Spleen (tissue), 11 donors: ENCODE data around the gene SPO11. TPM values are rescaled to one million over a fixed set of nuclear protein-coding genes. Genes with fewer than 3 reads are reported as not detected.

Experiments used
- DNase-seq: peaks from one replicate; pipeline ENCODE4 v3.0.0-alpha.2; 2020
- H3K27ac ChIP-seq, 8 donors: fragments of 200-600 bp; sonication (generic) in 7 of 8; 1 replicate in 4 of 8; 2 replicates in 4 of 8; pipeline versions ENCODE4 v1.5.0 to v1.8.0; 2016 to 2021; ENCODE audit warnings: inconsistent platforms in 4 of 8, mild to moderate bottlenecking in 4 of 8, moderate library complexity in 1 of 8
- H3K27me3 ChIP-seq, 7 donors: fragments of 200-600 bp; sonication (generic) in 6 of 7; replicated peaks in 1 of 7; 1 replicate in 4 of 7; 2 replicates in 3 of 7; pipeline versions ENCODE4 v1.5.0 to v1.8.0; 2016 to 2021; ENCODE audit warnings: inconsistent platforms in 3 of 7, mild to moderate bottlenecking in 1 of 7
- H3K36me3 ChIP-seq, 6 donors: fragments of 200-600 bp; sonication (generic) in 5 of 6; 1 replicate in 4 of 6; 2 replicates in 2 of 6; pipeline versions ENCODE4 v1.5.0 to v1.8.0; 2016 to 2021; ENCODE audit warnings: inconsistent platforms in 2 of 6
- H3K4me1 ChIP-seq, 6 donors: fragments of 200-600 bp; sonication (generic) in 5 of 6; 1 replicate in 3 of 6; 2 replicates in 3 of 6; pipeline versions ENCODE4 v1.5.0 to v1.8.0; 2016 to 2021; ENCODE audit warnings: inconsistent platforms in 3 of 6
- H3K4me3 ChIP-seq, 8 donors: fragments of 200-600 bp; sonication (generic) in 7 of 8; 1 replicate in 4 of 8; 2 replicates in 4 of 8; pipeline versions ENCODE4 v1.5.0 to v1.8.0; 2016 to 2021; ENCODE audit warnings: inconsistent platforms in 4 of 8, mild to moderate bottlenecking in 4 of 8, moderate library complexity in 2 of 8
- H3K9me3 ChIP-seq, 8 donors: fragments of 200-600 bp; sonication (generic) in 7 of 8; 1 replicate in 4 of 8; 2 replicates in 4 of 8; pipeline versions ENCODE4 v1.5.0 to v1.8.0; 2016 to 2021; ENCODE audit warnings: inconsistent platforms in 4 of 8
- POLR2A ChIP-seq, 3 donors: fragments of 450-650 bp; IDR thresholded peaks; one replicate each; pipeline ENCODE4 v1.5.1; 2017; ENCODE audit warnings: antibody characterized with exemption in 3 of 3, mild to moderate bottlenecking in 1 of 3
- POLR2AphosphoS5 ChIP-seq, 3 donors: sonication (generic); formaldehyde crosslinking; IDR thresholded peaks; one replicate each; pipeline ENCODE4 v1.5.1; 2017; ENCODE audit warnings: antibody characterized with exemption in 3 of 3
- WGBS, 5 donors: extraction: QIAGEN DNeasy Blood & Tissue Kit in 3 of 5; methylation state at CpG; one replicate each; pipeline versions ENCODE4 v1.1.5 to v1.1.7; 2013 to 2018; 5-methylcytosine and 5-hydroxymethylcytosine counted together
- intact Hi-C: fragments of 100-400 bp; cut with DNase I; formaldehyde crosslinking; loops from one replicate; pipeline ENCODE4 v1.15.0; 2023; ENCODE audit warnings: low total_unique reads
- polyA plus RNA-seq, 3 donors: library from polyadenylated mRNA; stranded (reverse); fragments of 200-250 nt; gene quantifications; one replicate each; pipeline ENCODE4 v1.2.1, GENCODE V29; 2013
- total RNA-seq, 7 donors: library from RNA; depleted of rRNA in 3 of 7; stranded (reverse); fragments of >200 nt in 3 of 7; fragmentation: NEBNext Ultra II Directional in 4 of 7; extraction: Animal tissue kit (Norgen Biotek cat#: 25700) in 4 of 7; gene quantifications; one replicate each; pipeline versions ENCODE4 v1.1.0 to v1.2.1, GENCODE V29; 2016 to 2021
- TF ChIP-seq, protein P1 (sequence below), 11 experiments: fragments of 200-600 bp in 7 of 11; fragments of 450-650 bp in 4 of 11; sonication (generic) in 4 of 11; IDR thresholded peaks in 8 of 11; conservative IDR thresholded peaks in 3 of 11; 1 replicate in 7 of 11; 2 replicates in 4 of 11; pipeline versions ENCODE4 v1.4.0 to v1.8.0; 2016 to 2021; ENCODE audit warnings: antibody characterized with exemption in 11 of 11, inconsistent platforms in 4 of 11, mild to moderate bottlenecking in 1 of 11
- donor health status: healthy with polysubstance abuse.
- donor health status: DM: no; HTN: no; CAD: no; lungs with moderate emphysema.
- donor health status: DM: no; HTN: no; CAD: no.
- donor health status: Bipolar disorder and iron deficiency.
- donor health status: healthy.
- donor health status: DM: no; HTN: no; CAD: no.
- donor health status: DM: yes; HTN: yes; CAD: no.

The SPO11 gene
- total and polyA plus RNA-seq, 10 donors, result not detected

DNA sequence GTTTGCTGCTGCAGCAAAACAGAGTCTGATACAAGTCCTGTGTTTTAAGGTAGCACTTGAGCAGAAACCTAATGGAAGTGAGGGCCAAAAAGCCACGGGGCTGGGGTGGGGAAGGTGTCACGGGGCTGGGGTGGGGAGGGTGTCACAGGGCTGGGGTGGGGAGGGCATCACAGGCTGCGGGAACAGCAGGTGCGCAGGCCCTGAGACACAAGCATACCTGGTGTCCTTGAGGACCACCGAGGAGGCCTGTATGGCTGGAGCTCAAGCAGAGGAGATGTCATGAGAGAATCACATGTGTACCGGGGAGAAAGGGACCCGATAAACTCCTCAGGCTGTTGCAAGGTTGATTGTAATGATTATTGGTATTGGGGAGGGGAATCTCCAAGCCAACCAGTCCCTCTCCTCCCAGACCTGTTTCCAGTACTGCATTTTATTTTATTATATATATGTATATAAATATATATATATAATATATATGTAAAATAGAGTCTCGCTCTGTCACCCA is 13.6 kb upstream of the SPO11 start:
- Histone ChIP-seq H3K27me3 (peaks cover 0 to 54% (median 0%) of the 10 kb centered on the region in 7 donors), H3K36me3 (no peaks in the 10 kb centered on the region), H3K4me1 (no peaks in the 10 kb centered on the region), H3K27ac (no peak overlapping the region), H3K4me3 (no peak overlapping the region), H3K9me3 (no peaks in the 10 kb centered on the region)
- DNase-seq, result no peak
- no peak for TF ChIP-seq POLR2A (IDR thresholded peaks at IDR 0.05)
- no peak for TF ChIP-seq POLR2AphosphoS5 (IDR thresholded peaks at IDR 0.05)
- TF ChIP-seq, protein P1, sequence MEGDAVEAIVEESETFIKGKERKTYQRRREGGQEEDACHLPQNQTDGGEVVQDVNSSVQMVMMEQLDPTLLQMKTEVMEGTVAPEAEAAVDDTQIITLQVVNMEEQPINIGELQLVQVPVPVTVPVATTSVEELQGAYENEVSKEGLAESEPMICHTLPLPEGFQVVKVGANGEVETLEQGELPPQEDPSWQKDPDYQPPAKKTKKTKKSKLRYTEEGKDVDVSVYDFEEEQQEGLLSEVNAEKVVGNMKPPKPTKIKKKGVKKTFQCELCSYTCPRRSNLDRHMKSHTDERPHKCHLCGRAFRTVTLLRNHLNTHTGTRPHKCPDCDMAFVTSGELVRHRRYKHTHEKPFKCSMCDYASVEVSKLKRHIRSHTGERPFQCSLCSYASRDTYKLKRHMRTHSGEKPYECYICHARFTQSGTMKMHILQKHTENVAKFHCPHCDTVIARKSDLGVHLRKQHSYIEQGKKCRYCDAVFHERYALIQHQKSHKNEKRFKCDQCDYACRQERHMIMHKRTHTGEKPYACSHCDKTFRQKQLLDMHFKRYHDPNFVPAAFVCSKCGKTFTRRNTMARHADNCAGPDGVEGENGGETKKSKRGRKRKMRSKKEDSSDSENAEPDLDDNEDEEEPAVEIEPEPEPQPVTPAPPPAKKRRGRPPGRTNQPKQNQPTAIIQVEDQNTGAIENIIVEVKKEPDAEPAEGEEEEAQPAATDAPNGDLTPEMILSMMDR (IDR thresholded peaks at IDR 0.05 in 8 of 11, conservative IDR thresholded peaks at IDR 0.05 in 3 of 11), result no peak
- WGBS, 5 donors, result 73 to 85% (median 80%) methylated on average over 7 to 8 of the region's 8 CpGs
- intact Hi-C loops, result no loop called here

DNA sequence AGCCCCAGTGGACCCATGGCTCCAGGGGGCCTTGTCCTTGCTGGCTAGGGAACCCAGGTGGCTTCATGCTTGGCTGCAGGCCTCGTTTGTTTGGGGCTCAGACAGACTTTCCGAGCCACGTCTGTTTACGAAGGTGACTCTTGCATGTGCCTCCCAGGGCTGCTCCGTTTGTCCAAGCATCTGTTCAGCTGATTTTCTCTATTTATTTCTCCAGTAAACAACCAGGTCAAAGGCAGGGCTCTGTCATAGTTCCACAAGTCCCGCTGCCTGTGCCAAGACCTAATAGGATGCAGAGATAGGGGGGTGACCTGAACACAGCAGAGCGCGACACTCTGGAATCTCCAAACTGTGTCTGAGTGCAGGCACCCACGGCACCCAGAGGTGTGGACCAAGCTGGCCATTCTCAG is 12.8 kb upstream of the SPO11 start:
- no peaks in the 10 kb centered on the region for H3K9me3 ChIP-seq
- no peaks in the 10 kb centered on the region for H3K4me1 ChIP-seq
- intact Hi-C loops, result no loop called here
- DNase-seq, result no peak
- H3K36me3 ChIP-seq, result no peaks in the 10 kb centered on the region
- WGBS, 5 donors, result 71 to 83% (median 81%) methylated on average over 9 of the region's 9 CpGs
- H3K27ac ChIP-seq, result no peak overlapping the region
- TF ChIP-seq POLR2AphosphoS5 (IDR thresholded peaks at IDR 0.05), result no peak
- TF ChIP-seq, protein P1 (IDR thresholded peaks at IDR 0.05 in 8 of 11, conservative IDR thresholded peaks at IDR 0.05 in 3 of 11), result no peak
- no peak for TF ChIP-seq POLR2A (IDR thresholded peaks at IDR 0.05)
- H3K27me3 ChIP-seq, result peaks cover 0 to 60% (median 3%) of the 10 kb centered on the region in 7 donors
- H3K4me3 ChIP-seq, result no peak overlapping the region

DNA sequence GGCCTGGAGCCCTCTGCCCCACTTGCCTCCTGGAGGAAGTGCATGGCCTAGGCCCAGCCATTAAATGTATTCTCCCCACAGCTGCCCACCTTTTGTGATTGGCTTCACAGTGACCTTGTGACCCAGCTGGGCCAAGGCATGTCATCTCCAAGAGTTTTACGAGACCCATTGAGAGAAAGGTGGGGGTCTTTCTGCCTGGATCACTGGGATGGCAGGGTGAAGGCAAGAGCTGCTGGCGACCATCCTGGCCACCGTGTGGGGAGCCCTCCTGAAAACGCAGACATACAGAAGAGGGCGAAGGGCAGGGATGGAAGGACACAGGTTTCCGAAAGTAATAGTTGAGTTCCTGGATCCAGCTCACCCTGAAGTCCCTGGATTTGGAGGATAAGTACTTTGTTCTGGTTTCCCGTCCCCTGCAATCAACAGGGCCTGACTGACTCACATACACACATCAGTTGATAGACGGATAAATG is 12.3 kb upstream of the SPO11 start:
- H3K36me3 ChIP-seq, result no peaks in the 10 kb centered on the region
- H3K4me1 ChIP-seq, result no peaks in the 10 kb centered on the region
- peaks cover 0 to 62% (median 6%) of the 10 kb centered on the region in 7 donors for H3K27me3 ChIP-seq
- no peak overlapping the region for H3K4me3 ChIP-seq
- TF ChIP-seq POLR2AphosphoS5 (IDR thresholded peaks at IDR 0.05) (no peak), POLR2A (IDR thresholded peaks at IDR 0.05) (no peak)
- TF ChIP-seq, protein P1 (IDR thresholded peaks at IDR 0.05 in 8 of 11, conservative IDR thresholded peaks at IDR 0.05 in 3 of 11), result no peak
- whole genome bisulfite sequencing, 5 donors, result 80 to 91% (median 81%) methylated on average over 8 of the region's 8 CpGs
- no peak for DNase-seq
- intact Hi-C loops, result no loop called here
- H3K27ac ChIP-seq, result no peak overlapping the region
- no peaks in the 10 kb centered on the region for H3K9me3 ChIP-seq

DNA sequence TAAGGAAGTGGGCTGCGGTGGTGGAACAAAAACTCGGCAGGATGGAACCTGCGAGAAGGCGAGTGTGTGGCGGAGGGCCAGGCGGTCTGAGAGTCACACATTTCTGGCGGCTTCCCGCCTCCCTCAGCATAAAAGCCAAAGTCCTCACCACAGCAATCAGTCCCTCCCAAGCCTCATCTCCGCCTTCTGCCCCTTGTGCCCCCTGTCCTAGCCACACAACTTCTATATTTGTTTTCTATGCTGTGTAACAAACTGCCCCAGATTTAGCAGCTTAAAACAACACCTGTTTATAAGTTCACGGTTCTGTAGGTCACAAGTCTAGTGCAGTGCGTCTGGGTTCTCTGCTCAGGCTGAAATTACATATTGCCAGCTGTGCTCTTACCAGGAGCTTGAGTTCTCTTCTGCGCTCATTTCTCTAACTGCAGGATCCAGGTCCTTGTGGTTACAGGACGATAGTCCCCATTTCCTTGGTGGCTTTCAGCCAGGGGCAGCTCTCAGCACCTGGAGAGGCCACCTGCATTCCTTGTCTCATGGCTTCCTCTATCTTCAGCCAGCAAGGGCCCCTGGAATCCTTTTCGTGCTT is 11.7 kb upstream of the SPO11 start:
- Histone ChIP-seq H3K4me3 (no peak overlapping the region), H3K4me1 (no peaks in the 10 kb centered on the region), H3K27me3 (peaks cover 0 to 67% (median 6%) of the 10 kb centered on the region in 7 donors), H3K9me3 (no peaks in the 10 kb centered on the region), H3K36me3 (no peaks in the 10 kb centered on the region), H3K27ac (no peak overlapping the region)
- intact Hi-C loops, result no loop called here
- no peak for DNase-seq
- TF ChIP-seq POLR2AphosphoS5 (IDR thresholded peaks at IDR 0.05) (no peak), POLR2A (IDR thresholded peaks at IDR 0.05) (no peak)
- TF ChIP-seq, protein P1 (IDR thresholded peaks at IDR 0.05 in 8 of 11, conservative IDR thresholded peaks at IDR 0.05 in 3 of 11), result no peak
- WGBS, 5 donors, result 65 to 73% (median 71%) methylated on average over 14 of the region's 14 CpGs
